Lower leg skin (tissue), 3 donors: ENCODE results near the gene GSK3B.

Source experiments
- CTCF ChIP-seq, 3 donors: fragments of 450-650 bp; IDR thresholded peaks; one replicate each; pipeline ENCODE4 v1.5.1; 2016; ENCODE audit warnings: antibody characterized with exemption in 3 of 3, mild to moderate bottlenecking in 3 of 3, moderate library complexity in 2 of 3
- POLR2A ChIP-seq, 2 donors: fragments of 450-650 bp; IDR thresholded peaks; one replicate each; pipeline ENCODE4 v1.6.1; 2016 to 2017; ENCODE audit warnings: antibody characterized with exemption in 2 of 2, mild to moderate bottlenecking in 1 of 2, moderate library complexity in 1 of 2

GRCh38 chr3:120047686-120048085 lies 46.6 kb downstream of the GSK3B start:
- TF ChIP-seq POLR2A (IDR thresholded peaks at IDR 0.05) (no peak), CTCF (IDR thresholded peaks at IDR 0.05) (no peak)
